Measurements from ENCODE around the gene EPHA3.

The EPHA3 gene

DNA sequence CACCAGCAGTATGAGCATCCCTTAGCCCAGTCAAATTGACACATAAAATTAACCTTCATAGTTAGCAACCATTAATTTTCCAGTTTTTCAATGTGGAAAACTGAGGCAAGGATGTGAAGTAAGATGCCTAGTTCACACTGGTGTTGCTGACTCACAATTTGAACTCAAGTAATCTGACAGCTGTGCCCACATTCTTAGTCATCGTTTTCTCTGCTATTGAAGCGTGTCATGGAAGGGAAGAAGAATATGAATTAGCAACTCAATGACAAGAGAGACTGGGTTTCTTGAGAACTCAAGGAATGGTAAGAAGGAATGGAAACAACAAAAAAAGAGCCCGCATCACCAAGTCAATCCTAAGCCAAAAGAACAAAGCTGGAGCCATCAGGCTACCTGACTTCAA lies 261.4 kb downstream of the EPHA3 start:
- no peak for DNase-seq

DNA sequence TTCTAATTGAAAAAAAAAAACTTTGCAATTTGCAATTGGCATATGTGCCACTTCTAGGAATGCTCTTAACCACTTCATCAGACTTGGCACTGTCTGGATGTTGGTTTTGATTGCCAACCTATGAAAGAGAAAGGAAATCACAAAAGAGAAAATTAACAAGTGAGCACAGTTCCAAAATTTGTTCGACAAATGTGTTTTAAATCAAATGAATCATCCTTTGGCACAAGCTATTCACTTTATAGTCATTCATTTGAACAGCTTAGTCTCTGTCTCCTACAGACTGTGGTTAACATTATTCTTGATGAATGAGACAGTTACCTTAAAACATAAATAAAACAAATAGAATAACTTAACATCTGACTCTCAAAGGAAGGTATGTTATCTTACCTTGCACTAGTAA lies 265.0 kb downstream of the EPHA3 start:
- DNase-seq = no peak

DNA sequence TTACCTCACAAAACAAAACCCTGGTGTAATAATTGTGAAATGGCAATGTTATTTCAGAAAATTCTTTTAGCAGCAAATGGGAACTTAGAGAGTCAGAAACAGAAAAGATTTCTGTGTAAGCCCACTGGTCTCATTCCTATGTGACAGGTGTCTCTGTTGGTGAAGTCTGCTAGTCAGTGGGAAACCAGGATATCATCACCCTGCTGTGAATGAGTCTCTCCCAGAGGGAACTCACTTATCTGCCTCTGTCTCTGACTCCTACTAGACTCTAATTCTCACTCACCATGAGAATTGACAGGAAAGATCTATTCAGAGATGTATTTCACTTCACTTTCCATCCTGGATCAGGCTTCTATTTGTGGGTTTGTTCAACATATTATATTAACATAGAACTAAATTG lies 266.0 kb downstream of the EPHA3 start:
- DNase-seq = no peak

DNA sequence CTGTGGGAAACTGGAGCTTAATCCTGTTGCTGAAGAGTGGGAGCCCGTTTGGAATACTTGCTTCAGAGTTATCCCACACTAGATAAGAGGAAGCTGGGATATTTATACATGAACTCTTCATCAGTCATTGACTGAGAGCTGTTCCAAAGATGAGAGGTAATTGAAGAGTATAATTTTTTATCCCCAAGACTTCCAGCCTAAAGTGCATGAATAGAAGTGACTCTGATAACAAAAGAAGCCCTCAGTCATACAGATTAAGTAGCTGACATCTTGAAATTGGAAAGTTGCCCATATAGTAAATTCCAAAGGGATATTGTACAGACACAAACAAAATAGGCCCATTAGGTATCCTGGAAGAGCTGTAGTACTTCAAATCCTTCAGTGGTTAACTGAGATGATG lies 268.0 kb downstream of the EPHA3 start:
- no peak for DNase-seq

DNA sequence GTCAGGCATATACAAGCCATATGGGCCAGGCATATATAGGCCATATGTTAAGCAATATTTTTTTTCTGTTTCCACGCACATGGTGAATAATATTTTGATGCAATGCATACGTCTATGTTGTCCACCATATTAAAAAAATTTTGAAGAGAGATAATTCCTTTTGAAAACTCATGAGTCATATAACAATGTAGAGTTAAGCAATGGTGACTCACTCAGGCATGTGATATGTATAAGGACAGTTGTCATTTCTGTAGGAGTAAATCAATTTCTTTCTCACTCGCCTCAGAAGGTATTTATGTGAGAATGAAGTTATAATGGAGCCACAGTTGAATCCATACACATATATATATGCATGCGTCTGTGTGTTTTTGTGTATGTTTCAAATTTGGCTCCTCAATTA lies 272.6 kb downstream of the EPHA3 start:
- no peak for DNase-seq

DNA sequence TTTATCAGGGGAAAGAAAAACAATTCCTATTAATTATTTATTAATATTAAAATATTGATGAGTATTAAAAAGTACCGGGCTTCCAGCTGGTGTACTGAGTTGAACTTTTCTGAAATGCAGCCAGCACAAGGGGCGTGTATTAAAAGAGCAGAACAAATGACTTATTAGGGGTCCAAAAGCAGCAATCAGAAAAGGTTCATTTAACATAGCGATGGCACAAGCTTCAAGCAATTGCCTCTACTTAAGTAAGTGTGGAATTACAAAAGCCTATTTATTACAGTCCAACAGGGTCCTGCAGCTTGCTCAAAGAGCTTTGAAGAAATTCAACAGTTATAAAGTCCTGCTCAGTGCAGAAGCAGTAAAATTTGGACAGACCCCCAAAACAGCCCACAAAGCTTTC lies 285.6 kb downstream of the EPHA3 start:
- DNase-seq = no peak

DNA sequence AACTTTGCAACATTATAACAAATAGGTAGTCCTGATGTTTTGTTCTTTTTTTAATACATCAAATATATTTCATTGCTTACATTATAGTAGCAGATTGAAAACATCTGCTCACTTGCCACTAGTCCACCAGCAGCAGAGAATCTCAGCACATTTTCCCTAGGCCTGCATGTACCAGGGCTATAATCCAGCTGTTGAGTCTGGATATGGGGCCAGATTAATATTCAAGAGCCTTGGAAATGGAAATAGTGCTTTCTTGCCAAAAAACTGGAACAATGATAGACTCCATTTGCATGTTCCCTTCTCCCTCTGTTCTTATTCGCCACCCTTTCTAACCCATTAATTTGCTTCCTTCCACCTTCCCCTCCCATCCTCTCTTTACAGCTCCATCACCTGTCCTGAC lies 288.0 kb downstream of the EPHA3 start:
- no peak for DNase-seq

DNA sequence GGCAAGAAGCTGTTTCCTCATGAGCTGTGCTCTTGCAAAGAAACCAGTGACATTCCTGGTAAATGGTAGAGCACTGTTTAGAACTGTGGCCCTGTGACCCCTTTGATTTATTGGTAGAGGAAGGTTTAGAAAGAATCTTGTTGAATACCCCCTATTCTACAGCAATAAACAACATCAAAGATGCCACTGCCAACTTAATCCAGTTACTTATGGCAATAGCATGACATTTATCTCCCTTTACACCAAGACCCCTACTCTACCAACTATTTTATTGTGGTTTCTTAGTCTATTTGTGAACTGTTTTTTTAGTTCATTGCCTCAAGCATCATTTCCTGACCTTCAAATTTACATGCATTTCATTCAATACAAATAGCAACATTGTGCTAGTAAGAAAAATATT lies 288.6 kb downstream of the EPHA3 start:
- no peak for DNase-seq

DNA sequence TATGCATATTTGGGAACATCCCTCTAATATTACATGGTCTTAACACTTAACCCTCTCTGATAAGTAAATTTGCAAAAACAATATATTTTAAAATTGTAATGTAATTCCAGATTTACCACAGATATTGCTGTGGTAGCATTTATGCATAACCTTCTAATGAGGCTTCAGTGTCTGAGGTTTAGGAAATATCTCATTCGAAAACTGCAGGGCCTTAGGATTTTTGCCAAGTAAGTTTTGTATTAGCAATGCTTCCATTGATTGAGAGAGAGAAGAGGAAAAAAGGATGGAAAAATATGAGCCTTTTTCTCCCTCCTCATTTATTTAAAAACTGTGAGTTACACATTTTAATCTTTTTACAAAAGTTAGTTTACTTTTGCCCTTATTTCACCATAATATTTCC lies 294.6 kb downstream of the EPHA3 start:
- DNase-seq = no peak

DNA sequence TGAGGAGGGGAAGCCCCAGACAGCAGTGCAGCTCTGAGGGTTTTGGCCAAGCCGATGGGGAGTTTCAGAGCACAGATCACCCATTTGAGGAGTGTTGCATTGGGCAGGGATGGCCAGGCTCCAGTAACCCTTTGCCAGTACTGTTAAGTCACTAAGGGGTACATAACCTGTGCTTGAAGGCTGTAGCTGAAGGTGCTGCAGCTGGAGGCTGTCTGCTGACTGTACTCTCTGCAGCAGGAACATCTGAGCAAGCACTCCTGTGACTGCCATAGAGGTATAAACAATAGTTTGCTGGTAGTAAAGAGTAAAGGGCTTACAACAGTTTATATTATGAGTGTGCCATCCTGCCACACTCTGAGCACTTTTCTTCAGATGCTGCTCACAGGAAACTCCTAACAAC lies 297.8 kb downstream of the EPHA3 start:
- DNase-seq = no peak

DNA sequence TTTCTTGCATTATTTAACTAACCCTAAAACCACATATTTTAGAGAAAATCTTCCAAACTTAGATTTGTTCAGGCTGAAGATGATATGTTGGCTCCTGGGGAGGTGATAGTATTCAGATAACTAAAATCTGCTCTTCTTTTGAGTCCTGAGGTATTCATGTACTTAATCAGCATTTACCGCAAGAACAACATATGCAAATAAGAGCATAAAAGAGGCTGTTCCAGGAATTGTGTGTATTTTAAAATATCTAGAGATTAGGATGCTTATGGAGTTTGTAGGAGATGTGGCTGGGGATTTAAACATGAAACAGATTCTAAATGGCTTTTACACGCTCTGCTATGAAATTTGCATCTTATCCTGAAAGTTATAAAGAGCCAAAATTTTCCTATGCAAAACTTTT lies 298.2 kb downstream of the EPHA3 start:
- DNase-seq = no peak

DNA sequence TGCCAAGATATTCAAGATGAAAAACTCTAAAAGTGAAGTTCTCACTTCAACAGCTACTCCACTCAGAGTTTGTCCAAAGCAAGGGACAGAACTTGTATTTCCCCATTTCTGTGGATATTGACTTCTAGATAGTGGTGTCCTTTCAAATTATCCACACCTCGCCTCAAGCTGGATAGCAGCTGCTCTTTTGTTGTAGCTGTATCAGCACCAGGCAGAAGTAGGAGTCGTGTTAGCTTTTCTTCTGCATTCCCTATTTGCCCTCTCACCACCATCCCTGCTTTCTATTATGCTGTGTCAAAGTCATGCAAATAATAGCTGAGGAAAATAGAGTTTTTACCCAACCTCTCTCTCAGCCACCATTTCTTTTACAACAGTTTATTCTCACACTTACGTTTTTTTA lies 303.8 kb downstream of the EPHA3 start:
- DNase-seq = peak in 1 of 2 experiments; percentile 10

DNA sequence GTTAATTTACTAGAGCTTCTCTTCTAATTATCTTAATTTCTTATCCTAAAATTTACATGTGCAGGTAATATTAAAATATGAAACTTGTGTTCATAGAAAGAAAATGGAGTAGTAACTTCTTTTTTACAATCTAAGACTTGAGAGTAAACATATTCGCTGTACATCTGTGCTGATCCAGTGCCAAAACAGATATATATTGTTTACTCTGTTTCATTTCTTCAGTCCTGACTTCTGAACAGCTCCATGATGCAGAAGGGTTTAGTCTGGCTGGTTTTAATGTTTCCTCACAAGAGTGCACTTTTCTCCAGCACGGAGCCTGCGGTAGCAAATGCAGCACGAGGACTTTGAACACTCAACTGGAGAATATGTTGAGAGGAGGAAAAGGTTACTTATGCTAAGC lies 306.8 kb downstream of the EPHA3 start:
- DNase-seq = no peak

DNA sequence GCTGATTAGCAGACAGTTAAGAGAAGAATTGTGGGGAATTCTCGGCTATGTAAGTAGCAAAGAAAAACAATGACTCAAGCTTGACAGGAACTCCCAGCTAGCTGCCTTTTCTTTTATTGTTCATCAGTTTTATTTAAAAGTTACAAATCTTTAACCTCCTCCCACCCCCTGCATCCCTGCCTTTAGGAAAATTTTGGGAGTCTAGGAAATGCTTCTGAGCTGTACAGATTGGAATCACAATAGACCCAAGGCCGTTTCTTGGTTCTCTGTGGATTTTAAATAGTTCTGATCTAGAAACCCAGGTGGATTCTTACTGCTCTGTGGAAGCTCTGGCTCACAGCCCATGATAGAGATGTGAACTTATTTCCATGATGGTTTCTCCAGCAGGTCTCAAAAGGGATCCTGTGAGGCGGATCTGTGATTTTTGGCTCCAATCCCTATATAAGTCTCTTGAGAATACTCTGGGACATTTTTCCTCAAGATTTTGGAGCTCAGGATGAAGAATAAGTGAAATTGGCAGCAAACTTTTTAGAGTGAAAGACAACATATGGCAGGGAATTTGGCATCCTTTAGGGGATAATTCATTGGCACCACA lies 312.3 kb downstream of the EPHA3 start:
- DNase-seq = no peak

DNA sequence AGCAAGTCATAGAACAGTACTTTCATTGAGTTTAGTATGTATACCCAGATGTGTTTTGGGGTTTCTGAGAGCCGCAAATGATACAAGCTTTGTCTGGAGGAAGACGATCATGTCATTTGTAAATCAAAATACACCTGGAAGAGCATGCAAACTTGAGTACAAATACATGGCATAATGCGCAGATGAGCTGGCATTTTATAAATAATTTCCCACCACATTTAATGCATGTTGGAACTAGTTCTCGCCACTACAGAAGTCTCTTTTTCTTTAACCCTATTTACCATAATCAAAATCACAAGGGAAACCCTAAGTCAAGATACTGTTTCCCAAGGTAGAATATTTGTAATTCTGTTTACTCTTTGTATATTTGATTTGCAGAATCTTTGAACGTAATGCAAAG lies 318.6 kb downstream of the EPHA3 start:
- no peak for DNase-seq

DNA sequence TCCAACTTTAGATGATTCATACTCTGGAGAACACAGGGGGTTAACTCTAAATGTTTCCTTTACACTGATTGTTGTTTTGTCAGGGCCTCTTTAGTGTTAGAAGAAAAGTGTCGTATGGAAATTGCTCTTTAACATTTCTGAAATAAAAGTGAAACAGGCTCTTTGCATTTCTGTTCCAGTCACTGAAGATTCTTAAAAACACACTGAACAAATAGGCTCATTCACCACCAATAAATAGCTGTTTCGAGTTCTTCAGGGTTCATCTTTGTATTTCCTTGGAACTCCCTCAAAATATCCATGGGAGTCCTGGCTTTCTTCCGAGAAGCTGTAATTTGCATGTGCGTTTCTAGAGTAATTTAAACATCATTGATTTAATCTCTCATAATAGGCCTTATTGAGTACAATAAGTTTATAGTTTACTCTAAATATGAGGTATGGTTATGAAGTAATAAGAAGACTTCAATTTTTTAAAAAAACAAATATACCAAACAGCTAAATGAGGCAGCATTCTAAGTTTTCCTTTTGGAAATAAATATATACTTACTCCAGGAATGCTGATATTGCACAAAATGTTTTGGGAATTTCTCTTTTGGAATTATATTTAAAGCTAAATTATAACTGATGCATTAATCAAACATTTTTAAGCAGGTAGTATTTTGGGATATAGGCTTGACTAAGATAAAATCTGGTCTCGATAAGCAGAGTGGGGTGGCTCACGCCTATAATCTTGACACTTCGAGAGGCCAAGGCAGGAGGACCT lies 327.4 kb downstream of the EPHA3 start:
- DNase-seq = no peak

DNA sequence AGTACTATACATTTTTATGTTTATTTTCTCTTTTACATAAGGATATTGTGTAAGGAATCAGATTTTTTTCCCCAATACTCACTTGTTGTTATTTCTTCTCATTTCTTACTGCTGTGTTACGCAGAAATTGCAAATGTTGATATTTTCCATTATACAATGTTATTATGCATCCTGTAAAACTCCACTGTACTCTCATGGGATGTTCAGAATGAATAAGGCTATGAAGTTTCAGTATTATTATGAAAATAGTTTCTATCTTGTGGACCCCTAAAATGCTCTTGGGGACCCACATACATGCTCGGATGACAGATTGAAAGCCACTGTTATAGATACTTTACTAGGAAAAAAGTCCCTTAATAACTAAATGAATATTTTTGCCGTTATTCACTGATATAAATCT lies 329.4 kb downstream of the EPHA3 start:
- no peak for DNase-seq

DNA sequence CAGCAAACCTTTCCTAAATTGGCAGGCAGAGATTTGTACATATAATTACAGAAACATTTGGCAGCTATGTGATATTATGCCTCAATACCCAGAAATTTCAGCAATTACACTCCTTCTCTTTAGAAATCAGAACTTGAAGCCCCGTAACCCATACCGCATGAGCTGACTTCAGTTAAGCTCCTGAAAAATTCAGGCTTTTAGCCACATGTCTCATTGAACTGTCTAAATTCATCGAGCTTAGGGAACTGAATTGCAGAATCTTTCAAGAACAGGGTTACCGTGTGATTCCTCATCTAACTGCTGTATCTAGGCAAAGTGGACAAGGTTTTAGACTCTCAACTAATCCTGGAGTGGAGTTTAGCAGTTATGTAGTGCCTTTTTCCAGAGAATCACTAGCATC lies 333.0 kb downstream of the EPHA3 start:
- DNase-seq = no peak

DNA sequence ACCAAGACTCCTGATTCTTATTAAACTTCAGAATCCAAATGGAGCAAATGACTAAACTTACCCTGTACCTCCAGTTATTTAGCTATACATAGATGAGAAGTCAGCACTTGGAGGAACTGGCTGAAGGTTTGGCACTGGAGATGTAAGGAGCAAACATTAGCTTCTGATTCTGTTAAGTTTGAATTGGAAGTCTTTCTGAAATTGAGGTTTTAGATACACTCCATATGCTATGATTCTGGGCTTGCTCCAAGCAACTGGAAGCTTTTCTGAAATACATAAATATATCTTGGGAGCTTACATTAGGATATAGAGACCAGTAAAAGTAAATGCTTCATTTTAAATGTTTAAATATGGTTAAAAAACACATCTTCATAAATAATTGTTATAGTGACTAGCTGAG lies 333.7 kb downstream of the EPHA3 start:
- no peak for DNase-seq

DNA sequence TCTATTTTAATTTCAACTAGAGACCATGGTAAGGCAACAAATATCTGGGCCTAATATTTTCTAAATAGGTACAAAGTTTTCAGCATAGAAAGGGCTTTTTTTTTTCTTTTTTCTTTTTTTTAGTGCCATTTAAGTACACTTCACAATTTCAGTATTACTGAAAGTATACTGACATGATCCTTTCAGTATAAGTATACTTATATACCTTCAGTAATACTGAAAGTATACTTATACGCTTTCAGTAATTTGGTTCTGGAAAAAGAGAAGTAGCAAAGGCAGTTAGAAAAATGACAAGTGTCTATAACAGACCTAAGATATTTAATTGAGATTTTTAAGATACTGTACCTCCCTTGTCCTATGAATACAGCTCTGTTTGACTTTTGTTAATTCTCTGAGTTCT lies 339.2 kb downstream of the EPHA3 start:
- no peak for DNase-seq

DNA sequence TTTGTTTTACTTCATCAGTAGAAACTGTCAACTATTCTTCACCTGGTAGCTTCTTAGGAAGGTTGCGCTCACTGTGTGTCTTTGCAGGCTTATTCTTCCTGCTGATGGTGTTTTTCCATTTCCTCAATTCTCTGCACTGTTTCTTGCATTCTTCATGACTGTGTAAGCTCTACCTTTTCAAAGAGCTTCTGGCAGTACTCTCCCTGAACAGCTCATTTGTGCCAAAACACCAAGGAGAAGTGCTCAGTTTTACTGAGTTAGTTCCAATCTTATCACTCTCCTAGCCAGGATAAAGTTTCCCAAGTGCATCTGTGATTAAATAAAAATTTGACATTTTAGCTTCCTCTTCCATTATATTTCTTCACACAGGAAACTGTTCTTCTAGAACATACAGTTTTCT lies 339.8 kb downstream of the EPHA3 start:
- no peak for DNase-seq

DNA sequence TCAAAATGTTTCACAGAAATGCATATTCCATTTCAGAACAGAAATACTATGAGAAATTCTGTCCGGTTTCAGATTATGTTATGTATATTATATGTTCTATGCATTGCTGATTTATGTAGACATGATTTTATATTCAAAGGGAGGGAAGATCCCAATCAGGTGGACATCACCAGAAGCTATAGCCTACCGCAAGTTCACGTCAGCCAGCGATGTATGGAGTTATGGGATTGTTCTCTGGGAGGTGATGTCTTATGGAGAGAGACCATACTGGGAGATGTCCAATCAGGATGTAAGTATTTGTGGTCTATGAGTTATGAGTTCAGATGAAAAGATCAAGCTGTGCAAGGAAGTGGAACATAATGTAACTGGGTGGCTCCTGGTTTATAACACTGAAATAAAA lies 341.7 kb downstream of the EPHA3 start:
- no peak for DNase-seq

DNA sequence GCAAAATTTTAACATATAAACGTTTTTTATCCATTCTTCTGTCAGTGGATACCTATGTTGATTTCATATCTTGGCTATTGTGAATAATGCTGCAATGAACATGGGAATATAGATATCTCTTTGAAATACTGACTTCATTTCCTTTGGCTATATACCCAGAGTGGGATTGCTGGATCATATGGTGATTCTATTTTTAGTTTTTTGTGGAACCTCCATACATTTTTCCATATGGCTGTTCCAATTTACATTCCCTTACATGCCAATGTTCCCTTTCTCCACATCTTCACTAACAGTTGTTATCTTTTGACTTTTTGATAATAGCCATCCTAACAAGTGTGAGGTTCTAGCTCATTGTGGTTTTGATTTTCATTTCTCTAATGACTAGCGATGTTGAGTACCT lies 344.6 kb downstream of the EPHA3 start:
- no peak for DNase-seq

DNA sequence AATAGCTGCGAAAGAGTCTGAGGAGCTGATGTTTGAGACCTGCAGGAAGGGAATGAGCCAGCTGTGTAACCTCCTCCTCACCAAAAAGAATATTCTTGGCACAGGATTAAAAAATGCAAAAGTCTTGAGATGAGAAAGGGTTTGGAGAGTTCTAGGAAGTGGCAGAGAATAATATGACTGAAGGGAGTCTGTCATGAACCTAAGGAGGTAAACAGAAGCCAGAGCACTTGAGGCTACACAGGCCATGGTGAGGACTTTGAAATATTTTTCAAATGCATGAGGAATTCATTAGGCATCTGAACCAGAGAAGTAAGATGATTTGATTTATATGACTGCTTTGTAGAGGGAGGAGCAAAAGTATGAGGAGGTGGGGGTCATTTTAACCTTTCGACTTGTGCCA lies 347.8 kb downstream of the EPHA3 start:
- DNase-seq = no peak

DNA sequence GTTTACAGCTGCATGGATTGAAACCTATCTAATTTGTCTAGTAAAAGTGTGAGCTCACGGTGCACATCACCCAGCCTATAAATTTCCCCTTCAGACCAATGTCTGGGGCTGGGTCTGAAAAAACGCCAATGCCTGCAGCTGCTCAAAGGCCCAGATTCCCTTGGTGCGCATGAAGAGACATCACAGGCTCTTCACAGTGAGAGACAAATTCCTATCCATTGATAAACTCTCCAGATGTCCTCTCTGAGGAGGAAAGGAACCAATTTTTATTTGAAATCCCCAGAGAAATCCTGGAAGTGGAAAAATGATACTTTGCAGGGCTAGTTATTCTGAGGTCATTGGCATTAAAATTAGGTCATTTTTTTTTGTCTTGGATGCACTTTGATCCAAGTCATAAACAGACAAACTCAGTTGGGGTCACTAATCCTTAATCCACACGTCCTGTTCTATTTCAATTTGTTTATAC lies 360.5 kb downstream of the EPHA3 start:
- no peak for DNase-seq

All from SHP77 (cell line).